NT2/D1 (cell line): Measurements from ENCODE around the gene PLAC9.

Experiments
- SUZ12 ChIP-seq: IDR thresholded peaks from 2 replicates; pipeline ENCODE4 v1.6.1; 2011; ENCODE audit not compliant: insufficient read length, insufficient read depth; ENCODE audit errors: extremely low read depth
- ZNF274 ChIP-seq: IDR thresholded peaks from 2 replicates; pipeline ENCODE4 v1.6.1; 2011; ENCODE audit warnings: mild to moderate bottlenecking, low read depth, low read length

DNA sequence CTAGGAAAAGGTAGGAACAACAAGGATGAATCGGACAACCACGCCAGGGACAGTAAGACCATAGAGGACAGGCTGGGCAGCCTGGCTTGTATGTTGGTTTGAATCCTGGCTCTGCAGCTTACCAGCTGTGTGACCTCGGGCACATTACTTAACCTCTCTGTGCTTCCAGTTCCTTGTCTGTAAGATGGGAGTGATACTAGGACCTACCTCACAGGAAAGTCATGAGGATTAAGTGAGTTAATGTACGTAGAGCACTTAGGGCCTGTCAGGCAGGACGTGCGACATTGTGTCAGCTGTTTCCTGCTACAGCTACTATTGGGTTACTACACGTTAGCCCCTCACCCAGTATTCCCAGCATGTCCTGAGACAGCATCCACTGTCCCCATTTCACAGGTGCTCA, 32.1 kb downstream of the PLAC9 start:
- TF ChIP-seq SUZ12, result no peak
- TF ChIP-seq ZNF274, result no peak
